ENCODE measurements around the gene ZMYND11.
"Not testable (repeated sequence)": the region's sequence is repeated elsewhere in the genome, so short reads cannot be mapped to it uniquely, and the experiment has no call there.

ZMYND11 gene

GRCh38 chr10:287814-288213 lies 152.6 kb downstream of the ZMYND11 start:
- DNase-seq, result no peak

GRCh38 chr10:288316-289200 lies 153.3 kb downstream of the ZMYND11 start:
- no peak for DNase-seq

DNA sequence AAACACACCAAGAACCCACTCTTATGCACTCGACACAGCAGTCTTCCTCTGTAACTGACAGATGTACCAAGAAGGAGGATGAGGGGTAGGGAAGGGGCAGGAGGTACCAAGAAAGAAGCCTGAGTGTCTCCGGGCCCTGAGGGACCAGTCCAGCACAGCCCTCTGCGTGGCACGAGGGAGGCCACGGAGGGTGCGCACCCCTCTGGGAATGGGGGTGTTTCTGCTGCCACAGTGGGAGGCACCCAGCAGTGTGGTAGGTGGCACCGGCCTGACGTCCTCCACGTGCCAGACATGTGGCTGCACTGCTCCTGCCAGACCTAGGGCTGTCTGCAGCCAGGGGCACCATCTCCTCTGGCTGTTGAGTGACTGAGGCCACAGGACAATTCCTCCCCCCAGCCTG lies 154.3 kb downstream of the ZMYND11 start:
- DNase-seq, result no peak

- no peak for DNase-seq
Measured at GRCh38 chr10:290026-290725, 154.9 kb downstream of the ZMYND11 start.

DNA sequence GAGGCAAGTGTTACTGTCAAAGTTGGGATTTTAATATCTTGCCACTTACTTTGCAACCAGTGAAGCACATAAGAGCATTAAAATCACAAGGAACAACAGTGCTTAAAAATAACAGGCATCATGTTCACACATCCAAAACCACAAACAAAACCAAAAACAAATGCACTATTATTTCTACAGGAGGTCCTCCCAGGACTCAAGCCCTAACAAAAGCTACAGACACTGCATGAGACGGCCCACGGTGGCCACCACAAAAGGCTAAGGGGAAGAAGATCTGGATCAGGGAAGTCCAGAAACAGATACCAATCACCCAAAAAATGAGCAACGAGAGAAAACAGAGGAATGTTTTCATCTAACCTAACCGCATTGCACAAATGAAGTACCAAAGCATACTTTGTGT lies 158.4 kb downstream of the ZMYND11 start:
- DNase-seq, result no peak

GRCh38 chr10:297567-297966 lies 162.3 kb downstream of the ZMYND11 start:
- no peak for DNase-seq

- no peak for DNase-seq
Measured at GRCh38 chr10:298033-298432, 162.8 kb downstream of the ZMYND11 start.

- DNase-seq, result no peak
Measured at GRCh38 chr10:299512-299911, 164.3 kb downstream of the ZMYND11 start.

DNA sequence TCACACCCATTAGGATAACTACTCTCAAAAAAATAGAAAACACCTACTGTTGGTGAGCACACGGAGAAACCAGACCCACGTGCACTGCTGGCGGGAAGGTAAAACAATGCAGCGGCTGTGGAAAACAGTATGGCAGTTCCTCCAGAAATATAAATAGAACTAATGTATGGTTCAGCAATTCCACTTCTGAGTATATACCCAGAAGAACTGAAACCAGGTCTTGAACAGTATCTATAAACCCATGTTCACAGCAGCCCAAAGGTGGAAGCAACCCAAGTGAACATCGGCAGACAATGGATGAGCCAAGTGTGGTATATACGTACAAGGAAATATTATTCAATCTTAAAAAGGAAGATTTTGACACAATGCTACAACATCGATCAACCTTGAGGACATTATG lies 164.7 kb downstream of the ZMYND11 start:
- DNase-seq, result no peak

DNA sequence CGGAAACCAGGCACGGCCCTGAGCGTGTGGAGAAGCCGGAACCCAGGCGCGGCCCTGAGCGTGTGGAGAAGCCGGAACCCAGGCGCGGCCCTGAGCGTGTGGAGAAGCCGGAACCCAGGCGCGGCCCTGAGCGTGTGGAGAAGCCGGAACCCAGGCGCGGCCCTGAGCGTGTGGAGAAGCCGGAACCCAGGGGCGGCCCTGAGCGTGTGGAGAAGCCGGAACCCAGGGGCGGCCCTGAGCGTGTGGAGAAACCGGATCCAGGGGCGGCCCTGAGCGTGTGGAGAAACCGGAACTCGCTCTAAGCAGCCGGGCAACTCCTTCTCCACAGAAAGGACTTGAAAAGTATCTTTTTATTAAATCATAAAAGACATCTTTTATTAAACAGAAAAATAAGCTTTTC lies 165.3 kb downstream of the ZMYND11 start:
- not testable (repeated sequence) for DNase-seq

DNA sequence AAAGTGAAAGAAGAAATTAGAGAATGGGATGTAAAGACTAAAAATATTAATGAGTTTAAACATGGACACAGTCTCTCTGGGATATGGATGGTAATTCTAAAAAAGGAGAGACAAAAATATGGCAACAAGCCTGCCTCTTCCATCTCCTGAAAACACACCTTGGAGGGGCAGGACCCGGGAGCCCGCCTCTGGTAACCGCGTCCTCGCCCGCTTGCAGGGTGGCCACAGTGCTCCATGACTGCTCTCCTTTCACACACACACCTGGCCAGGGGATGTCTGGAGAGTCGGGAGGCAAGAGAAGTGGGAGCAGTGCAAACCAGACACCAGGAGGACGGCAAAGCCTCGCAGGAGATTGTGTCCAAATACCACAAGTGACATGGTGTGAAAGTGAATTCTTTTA lies 166.3 kb downstream of the ZMYND11 start:
- DNase-seq, result no peak
